ENCODE results near the gene SLC24A4.

The SLC24A4 gene

GRCh38 chr14:92302481-92302880 lies 20.5 kb upstream of the SLC24A4 start:
- no peak overlapping the region for H3K4me3 ChIP-seq (ENCODE audit: low read depth, low read length)
- no peak for TF ChIP-seq CTCF (IDR thresholded peaks at IDR 0.05; ENCODE audit: low read depth, low read length)

DNA sequence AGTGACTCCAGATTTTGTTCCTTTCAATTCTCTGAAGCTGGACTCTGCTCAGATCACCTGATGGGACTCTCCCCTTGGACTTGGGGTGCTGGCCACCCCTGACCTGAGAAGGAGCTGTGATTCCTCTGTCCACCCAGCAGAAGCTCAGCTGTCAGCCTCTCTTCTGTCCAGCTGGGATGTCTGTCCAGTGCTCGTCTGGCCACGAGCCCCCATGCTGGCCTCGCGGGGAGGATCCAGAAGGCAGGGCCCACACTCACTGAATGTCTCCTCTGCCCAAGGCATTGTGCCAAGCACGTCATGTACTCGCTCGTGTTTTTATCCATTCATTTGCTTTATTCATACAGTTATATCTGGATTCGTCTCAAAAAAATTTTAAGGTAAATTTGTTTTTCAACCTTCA lies 14.2 kb upstream of the SLC24A4 start:
- TF ChIP-seq CTCF (IDR thresholded peaks at IDR 0.05; ENCODE audit: low read depth, low read length) = no peak
- no peak overlapping the region for H3K4me3 ChIP-seq (ENCODE audit: low read depth, low read length)

DNA sequence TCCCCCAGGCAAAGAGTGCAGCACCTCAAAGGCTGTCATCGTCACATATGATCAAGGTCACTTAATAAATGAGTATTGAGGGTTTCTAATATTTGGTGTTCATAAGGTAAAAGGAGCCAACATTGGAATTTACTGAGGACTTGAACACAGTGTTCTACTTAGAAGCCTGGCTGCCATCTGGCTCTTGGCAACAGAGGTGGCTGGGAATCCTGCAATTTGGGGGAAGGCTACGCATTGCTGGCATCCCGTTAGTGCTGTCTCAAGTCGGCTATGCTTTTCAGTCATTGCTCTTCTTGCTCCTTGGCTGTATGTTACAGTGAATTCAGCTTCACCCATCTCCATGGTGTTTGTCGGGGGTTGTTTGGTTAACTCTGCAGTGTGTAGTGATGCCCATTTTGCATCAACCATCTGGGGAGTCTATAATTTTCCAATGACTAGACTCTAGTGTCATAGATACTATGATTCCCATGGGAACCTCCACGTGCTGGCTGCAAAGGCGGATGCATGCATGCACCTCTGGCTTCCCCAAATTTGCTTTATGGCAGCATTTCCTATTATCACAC lies 12.9 kb upstream of the SLC24A4 start:
- TF ChIP-seq CTCF (IDR thresholded peaks at IDR 0.05; ENCODE audit: low read depth, low read length) = no peak
- no peak overlapping the region for H3K4me3 ChIP-seq (ENCODE audit: low read depth, low read length)

DNA sequence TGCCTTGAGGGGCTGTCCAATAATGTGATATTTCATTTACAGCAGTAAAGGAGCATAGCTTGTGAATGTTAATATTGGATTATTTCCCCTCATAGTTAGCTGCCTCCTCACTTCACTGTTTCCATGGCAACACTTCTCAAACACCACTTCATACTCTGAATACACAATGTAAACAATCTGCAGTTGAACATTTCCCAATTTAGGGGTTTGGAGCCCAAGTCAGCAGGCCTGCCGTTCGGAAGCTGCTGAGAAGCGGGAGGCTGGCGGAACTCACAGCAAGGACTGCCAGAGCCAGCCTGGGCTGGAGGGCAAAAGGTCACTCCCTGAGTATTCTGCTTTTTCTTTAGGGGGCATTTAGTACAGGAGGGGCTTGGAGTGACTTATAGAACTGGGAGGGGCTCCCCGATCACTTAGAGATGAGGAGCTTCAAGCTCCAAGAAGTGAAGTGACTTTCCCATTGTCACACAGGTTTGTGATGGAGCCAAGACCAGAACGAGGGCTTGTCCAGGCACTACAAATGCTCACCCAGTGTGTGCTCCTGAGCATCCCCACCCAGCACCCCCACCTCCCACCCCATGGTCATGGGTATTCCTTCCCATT lies 12.1 kb upstream of the SLC24A4 start:
- no peak overlapping the region for H3K4me3 ChIP-seq (ENCODE audit: low read depth, low read length)
- TF ChIP-seq CTCF (IDR thresholded peaks at IDR 0.05; ENCODE audit: low read depth, low read length) = no peak

GRCh38 chr14:92314182-92314581 lies 8.8 kb upstream of the SLC24A4 start:
- no peak overlapping the region for H3K4me3 ChIP-seq (ENCODE audit: low read depth, low read length)
- TF ChIP-seq CTCF (IDR thresholded peaks at IDR 0.05; ENCODE audit: low read depth, low read length) = no peak

DNA sequence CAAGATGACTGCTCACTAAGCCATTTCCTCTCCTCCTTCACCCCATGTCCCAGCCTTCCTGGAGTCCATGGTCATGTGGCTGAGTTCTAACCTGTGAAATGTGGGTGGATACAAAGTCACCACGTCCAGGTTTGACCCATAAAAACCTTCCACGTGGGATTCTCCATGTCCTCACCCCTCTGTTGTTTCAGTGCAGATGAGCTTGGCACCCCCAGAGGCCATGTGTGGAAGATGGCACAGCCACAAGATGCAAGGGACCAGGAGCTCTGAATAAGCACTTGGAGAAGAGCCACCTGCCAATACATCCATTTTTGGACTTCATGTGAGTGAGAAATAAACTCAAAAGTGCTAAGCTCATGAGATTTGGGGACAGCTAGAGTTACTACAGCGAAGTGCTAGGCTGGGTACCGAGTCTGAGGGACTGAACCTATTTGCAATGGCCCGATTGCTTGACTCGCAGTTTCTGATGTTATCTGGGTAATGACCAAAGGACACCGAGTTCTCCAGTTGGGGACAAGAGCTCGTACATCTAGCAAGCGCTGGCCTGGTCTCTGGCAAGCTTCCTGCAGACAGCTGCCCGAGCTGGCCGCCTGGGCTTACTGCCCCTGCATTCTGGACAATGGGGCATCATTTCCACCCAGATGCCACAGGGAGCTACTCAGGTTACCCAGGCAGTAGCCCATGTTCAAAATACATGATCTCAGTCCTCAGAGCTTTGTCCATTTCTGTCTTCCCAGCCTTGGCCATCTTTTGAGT lies 7.7 kb upstream of the SLC24A4 start:
- no peak for TF ChIP-seq CTCF (IDR thresholded peaks at IDR 0.05; ENCODE audit: low read depth, low read length)
- H3K4me3 ChIP-seq (ENCODE audit: low read depth, low read length) = no peak overlapping the region

DNA sequence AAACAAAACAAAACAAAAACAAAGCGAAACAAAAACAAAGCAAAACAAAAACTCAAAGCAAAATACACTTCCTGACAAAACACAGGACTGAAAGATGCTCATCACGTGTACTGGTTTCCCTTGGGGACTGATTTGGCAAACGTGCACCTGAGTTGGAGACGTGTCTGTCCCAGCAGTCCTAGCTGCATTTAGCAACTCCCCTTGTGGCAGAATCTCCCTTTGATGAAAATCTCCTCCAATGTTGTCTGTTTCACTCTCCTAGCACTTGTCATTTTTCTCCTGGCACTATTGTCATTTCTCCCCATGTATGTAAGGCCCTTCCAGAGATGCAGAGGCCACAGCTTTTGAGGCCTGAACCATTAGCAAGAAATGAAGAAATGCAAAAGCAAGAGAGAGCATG lies 6.8 kb upstream of the SLC24A4 start:
- no peak overlapping the region for H3K4me3 ChIP-seq (ENCODE audit: low read depth, low read length)
- no peak for TF ChIP-seq CTCF (IDR thresholded peaks at IDR 0.05; ENCODE audit: low read depth, low read length)
